Activated CD8-positive, alpha-beta memory T cell treated with anti-CD3 and anti-CD28 coated beads for 48 hours (primary cell): ENCODE measurements around the gene MROH9.

Source experiments
- DNase-seq, 3 experiments: peaks; one replicate each; pipeline ENCODE4 v3.0.0-alpha.2; 2020; ENCODE audit warnings: low read depth in 2 of 3, low spot score in 2 of 3

The MROH9 gene

DNA sequence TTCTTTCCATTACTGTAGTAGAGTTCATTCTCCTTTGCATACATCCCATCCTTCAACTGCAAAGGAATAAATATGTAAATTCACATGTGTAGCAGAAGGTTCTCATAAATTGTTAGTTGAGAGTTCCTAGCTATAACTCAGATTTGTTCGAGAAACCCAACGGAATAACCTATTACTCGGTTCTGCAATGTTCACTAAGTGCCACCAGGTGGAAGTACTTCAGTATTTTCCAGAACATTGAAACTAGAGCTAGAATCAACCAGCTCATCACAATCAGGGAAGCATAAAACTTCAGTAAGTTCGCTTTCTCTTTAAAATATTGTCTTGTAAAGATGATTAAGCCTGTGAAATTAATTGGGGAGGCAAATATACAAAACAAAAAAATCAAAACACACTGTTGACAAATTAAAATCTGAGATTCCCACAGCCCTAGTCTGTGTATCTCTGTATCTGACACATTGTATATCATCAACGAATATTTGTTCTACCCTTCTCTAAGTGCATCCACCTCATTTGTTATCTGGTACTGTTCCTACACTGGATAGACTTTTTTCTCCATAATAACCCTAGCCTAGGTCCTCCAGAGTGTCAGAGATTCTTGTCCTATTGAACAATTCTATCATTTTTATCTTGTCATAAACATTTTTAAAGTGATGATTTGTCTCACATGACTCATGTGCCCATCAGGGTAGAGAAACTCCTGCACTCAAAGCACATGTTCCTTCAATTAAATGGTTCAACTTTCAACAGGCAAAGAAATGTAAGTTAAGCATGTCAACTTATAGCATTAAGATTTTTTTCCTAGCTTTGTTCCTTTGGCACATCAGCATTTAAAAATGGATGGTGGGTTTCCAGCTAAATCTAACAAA is 31.9 kb downstream of the MROH9 start:
- DNase-seq: no peak

DNA sequence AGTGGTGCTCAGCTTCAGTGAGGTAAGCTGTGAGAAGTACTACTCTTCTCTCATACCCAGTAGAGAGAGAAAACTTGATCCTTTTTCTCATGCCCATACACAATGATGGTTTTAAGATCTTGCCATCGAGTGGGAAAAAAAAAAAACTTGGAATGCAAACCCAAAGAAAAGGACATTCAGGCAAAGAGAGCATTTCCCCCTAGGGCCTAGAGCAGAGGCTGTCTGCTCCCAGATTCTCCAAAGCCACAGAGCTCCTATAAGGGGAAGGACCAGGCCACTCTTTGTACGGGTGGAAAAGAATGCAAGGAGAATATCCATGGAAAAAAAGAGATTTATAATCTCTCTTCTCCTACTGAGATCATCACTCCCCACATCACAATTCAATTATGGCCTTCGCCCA is 34.9 kb downstream of the MROH9 start:
- no peak for DNase-seq

DNA sequence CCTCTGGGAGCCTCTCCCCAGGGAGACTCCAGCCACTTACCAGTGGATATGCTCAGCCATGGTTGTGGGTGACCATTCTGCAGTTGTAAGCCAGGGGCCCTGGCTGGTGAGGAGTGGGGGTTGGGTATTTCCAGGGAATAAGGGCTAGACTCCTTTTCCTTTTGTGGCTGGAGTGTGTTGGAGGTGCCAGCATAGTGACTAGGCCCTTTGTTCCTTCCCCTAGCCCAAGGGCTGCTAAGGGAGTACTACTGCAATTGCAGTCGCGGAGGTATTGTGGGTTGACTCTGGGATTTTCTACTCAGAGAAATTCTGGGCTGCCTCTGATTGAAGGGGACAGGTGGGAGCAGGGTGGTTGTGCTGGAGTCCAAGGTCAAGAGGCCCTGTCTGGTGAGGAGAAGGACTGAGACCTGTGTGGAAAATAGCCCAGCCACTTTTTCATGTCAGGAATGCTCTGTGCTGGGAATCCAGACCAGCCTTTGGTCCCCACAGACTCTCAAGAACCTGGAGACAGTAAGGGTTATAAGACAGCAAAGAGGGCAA is 43.1 kb downstream of the MROH9 start:
- DNase-seq: no peak

DNA sequence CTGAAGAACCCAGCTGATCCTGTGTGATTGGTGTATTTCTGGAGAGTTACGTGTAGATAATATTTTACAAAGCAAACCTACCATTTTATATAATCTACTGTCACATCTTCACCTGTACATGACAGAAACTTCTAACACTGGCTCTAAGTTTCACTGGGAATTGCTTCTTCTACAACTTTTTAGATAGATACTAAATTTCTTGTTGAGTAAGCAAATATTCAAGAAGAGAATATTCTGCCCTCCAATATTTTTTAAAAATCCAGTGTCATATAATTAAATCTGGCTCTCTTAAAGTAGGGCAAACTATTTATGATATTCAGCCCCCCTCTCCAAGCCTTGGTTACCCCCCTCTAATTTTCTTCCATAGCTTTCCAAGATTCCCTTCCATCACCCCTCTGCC is 50.1 kb downstream of the MROH9 start:
- no peak for DNase-seq

DNA sequence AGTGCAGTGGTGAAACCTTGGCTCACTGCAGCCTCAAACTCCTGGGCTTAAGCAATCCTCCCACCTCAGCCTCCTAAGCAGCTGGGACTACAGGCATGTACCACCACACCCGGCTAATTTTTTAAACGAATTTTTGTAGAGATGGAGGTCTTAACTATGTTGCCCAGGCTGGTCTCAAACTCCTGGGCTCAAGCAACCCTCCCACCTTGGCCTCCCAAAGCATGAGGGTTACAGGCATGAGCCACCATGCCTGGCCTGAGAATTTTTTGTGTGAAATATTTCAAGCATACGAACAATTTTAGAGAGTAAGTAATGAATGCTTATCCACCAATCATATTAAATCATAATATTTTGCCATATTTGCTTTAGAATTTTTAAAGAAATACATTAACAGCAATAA is 51.6 kb downstream of the MROH9 start:
- DNase-seq: no peak

DNA sequence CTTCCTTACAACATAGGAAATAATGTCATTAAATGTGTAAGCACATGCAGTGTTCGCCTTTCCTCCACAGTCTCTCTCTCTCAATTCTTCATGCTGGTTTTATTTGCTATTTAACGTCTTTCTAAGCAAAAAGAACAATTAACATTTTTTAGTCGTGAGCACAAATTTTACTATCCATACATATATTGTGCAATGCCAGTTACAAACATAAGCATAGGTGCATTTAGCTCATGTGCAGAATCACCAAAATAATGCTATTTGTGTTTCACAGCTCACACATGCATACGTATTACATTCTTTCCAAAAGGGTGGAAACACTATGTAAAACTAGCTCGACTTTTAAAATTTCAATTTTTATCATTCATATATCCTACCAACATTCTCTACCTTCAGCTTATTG is 52.1 kb downstream of the MROH9 start:
- DNase-seq: no peak

DNA sequence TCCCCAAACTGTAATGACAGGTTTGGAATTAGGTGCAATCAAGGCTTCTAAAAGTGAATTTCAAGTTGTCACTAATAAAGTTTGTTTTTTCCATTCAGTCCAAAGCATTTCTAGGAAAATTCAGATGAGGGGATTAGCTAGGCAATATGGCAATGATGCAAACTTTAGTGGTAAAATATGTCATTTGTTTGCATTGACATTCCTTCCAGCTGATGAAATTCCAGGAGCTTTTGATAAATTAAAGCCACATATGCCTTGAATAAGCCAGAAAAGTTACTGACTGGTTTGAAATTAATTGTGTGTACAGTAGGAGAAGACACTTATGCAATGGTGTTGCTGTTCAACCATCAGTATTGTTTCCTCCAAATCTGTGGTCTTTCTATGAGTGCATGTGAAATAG is 57.8 kb downstream of the MROH9 start:
- DNase-seq: no peak

DNA sequence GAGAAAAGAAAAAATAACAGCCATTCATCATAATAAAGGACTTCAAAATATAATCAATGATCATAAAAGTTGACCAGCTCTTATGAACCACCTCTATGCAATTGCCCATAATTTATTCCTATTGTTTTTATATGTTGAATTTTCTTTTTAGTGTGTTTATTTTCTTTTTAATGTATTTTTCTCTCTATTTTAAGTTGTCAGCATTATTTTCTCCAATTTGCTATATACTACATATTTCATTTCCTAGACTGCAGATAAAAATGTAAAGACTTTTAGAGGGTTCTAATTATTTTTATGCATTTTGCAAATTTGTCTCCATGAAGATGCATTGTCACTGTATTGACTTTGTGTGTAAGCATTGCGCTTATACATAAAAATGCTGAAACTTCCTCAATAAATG is 58.4 kb downstream of the MROH9 start:
- DNase-seq: no peak

DNA sequence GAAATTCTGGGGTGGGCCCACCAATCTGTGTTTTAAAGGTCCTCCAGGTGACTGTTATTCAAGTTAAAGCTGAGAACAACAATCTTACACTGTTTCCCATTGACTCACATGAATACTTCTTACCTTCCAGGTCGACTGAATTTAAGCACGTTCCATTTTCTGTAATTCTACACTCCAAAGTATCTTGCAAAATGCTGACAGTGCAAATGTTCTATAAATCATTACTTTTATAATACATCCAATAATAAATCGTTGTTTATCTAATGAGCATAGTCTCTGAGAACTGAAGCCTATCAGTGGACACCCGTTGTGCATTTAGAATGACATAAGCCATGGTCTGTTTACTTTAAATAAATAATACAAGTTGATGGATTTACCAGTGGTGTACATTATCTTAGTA is 79.5 kb downstream of the MROH9 start:
- DNase-seq: no peak

DNA sequence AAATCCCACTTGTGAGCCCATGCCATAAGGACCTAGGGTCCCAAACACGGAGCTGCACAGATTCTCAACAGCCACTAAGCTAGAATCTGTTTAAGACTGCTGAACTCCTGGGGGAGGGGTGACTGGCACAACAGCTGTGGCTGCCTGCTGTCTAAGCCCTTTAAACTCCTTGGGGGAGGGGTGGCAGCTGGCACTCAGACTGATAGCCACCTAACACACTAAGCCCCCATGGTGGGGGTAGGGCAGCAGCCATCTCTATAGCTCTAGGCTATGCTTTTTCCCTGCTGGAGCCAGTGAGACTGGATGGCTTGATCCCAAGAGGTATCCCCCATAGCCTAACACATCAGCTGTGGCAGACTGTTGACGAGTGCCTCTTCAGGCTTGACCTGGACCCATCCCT is 82.1 kb downstream of the MROH9 start:
- no peak for DNase-seq

DNA sequence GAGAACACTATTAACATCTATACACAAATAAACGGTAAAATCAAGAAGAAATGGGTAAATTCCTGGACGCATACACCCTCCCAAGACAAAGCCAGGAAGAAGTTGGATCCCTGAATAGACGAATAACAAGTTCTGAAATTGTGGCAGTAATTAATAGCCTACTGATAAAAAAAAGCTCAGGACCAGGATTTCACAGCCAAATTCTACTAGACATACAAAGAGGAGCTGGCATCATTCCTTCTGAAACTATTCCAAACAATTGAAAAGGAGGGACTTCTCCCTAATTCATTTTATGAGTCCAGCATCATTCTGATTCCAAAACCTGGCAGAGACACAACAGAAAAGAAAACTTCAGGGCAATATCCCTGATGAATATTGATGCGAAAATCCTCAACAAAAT is 84.6 kb downstream of the MROH9 start:
- DNase-seq: no peak

DNA sequence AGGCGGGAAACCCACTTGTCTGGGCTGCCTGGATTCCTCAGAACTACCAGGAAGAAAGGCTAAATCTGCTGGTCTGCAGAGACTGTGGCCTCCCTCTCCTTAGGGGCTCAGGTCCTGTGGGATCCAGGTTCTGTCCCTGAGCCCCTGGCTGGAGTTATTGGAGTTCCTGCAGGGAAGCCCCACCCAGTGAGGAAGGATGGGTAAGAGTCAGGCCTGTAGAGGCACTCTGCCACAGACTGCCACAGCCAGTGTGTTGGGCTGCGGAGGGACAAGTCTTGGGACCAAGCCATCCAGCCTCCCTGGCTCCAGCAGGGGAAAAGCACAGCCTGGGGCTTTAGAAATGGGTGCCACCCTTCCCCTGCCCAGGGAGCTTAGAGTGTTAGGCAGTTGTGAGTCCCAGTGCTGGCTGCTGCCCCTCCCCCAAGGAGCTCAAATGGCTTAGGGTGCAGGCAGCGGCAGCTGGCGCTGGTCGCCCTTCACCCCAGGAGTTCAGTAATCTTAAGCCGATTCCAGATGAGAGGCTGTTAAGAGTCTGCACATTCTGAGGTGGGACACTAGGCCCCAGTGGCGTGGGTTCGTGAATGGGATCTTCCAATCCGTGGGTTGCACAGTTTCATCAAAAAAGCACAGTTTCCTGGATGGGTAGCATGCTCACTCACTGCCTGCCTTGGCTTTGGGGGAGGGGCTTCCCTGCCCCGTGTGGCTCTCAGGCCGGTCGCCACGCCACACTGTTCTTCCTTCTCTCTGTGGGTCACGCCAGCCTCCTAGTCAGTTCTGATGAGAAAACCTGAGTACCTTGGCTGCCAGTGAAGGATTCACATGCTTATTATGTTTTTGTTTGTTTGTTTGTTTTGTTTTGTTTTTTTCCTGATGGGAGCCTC is 97.7 kb downstream of the MROH9 start:
- DNase-seq: no peak

DNA sequence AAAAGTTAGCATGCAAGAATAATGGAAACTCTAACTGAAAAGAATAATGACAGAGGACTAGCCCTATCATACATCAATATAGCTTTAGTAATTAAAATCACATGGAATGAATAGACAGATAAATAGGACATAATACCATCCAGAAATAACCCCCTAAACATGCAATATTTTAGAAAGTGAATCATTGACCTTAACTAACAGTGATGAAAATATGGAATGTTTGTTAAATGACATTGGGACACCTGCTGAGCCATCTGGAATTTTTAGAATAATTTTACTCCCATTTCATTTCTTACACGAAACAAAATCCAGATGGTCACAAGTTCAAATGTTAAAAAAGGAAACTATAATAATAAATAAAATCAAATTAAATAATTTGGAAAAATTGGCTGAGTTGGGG is 102.3 kb downstream of the MROH9 start:
- no peak for DNase-seq

DNA sequence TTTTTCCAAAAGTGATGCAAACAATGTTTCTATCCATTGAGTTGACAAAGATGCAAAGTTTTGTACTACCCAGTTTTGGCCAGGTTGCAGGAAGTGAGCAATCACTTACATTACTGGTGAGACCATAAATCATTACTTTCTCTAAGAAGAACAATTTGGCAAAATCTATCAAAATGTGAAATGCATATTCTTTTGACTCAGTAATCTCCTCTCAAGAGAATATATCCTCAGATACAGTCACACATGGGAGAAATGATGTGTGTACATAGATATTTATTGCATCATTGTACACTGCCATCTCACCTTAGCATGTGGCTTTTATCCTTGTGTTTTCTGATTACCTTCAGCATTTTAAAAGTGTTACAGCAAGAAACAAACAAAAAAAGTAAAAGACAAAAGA is 103.0 kb downstream of the MROH9 start:
- DNase-seq: no peak

DNA sequence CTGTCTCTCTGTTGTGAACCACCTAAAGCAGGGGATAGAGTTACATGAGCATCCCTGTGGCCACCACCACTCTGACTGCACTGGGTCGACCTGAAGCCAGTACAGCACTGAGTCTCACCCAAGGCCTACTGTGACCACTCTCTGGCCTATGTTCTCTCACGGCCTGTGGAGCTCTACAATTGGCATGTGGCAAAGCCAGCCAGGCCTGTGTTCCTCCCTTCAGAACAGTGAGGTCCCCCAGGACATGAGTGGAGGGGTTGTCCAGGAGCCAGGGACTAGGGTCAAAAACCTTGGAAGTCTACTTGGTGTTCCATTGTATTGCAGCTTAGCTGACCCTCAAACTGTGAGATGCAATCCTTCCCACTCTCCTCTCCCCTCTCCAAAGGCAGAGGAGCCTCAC is 112.7 kb downstream of the MROH9 start:
- no peak for DNase-seq

DNA sequence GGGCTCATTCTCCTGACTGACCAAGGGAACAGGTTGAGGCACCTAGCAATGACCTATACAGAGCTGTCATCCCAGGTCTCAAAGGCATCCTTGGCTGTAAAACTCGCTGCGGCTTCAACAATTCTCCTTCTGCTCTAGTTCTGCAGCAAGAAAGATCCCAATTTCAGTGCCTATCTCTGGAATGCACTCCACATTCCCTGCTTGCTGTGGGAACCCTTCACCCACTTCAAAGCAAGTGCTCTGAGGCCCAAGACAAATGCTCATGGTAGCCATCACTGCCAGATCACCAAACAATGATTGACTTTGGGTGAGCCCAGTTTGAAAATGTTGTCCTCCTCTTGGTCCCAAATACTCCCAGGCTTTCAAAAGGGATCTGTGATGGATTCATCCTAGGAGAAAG is 117.6 kb downstream of the MROH9 start:
- DNase-seq: no peak

DNA sequence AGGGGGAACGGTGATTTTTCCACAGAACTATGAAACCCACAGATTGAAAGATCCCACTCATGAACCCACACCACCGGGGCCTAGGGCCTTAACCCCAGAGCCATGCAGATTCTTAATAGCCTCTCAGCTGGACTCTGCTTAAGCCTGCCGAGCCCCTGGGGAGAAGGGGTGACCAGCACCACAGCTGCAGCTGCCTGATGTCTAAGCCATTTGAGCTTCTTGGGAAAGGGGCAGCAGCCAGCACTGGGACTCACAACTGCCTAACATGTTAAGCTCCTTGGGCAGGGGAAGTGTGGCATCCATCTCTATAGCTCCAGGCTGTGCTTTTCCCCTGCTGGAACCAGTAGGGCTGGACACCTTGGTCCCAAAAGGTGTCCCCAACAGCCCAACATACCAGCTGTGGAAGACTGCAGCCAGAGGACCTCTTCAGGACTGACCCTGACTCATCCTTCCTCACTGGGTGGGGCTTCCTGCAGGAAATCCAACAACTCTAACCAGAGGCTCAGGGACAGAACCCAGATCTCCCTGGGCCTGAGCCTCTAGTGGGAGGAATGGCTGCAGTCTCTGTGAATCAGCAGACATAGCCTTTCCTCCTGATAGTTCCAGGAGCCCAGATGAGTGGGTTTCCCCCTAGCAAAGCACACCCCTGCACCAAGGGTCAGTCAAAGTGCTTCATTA is 120.8 kb downstream of the MROH9 start:
- DNase-seq: no peak

DNA sequence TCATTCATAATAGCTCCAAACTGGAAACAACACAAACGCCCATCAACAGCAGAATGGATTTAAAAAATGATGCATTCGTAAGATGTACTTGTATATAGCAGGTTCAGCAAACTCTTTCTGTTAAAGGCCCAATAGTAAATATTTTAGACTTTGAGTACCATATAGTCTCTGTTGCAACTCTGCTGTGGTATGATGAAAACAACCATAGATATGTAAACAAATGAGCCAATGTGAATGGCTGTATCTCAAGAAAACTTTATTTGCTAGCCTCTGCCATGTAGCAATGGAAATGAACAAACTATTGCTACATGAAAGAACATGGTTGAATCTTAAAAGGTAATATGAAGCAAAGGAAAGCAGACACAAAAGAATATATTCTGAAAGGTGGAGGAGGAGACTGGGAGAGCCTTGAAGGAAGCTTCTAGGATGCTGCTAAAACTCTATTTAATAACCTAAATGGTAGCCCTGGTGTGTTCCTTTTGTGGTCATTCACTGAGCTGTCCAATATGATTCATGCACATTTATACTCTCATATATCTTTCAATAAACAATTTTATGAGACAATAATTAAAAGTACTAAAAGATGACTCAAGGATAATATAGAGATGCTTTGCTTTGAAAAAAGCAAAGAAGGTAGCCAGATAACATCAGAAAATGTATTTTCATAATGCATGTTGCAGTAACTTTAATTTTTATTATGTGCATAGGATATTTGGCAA is 126.2 kb downstream of the MROH9 start:
- no peak for DNase-seq

DNA sequence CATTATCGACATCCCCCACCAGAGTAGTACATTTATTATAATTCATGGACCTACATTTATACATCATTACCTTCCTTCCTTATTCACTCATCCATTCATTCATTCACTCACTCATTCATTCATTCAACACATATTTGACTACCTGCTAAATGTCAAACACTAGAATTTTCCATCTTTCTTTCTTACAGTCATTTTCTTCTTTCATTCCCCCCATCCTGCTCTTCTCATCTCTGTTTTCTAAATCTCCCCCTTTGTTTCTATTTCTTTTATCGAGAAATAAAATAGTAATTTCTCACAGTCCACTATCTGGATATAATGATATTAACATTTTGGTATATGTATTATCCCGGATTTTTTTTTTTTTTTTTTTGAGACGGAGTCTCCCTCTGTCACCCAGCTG is 127.6 kb downstream of the MROH9 start:
- no peak for DNase-seq

DNA sequence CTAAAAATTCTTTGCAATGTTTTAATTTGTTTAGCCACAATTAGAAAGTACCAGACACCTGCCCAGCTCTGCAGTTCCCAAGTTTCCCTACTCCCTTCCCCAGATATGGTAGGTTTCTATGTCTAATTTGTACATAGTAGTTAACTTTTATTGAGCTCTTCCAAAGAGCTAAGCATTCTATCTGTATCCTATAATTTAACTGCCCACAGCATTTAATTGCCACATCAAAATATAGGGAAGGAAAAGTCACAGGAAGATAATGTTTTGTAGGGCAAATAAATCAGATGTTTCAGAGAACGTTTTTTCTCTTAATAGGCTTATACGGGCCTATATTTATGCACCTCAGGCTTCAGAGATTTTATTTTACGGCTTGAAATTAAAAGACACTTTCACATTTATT is 139.7 kb downstream of the MROH9 start:
- no peak for DNase-seq

DNA sequence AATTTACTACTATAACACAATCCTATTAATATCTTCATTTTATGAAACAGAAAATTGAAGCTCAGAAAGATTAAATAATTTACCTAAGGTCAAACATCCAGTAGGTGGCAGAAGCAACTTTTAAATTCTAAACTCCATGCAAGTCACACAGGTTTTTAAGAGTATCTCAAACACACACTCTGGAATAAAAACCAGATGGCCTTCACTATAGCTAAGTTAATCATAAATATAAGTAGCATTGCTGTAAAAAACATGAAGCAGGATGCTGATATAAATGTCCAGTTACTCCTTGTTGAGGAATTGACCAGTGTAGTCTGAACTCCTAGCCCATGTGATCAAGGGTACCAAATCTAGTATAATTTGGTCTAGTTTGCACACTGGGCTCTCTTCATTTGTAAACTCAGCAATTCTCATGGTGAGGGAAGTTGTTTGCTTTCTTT is 146.0 kb downstream of the MROH9 start:
- DNase-seq: no peak
